ENCODE measurements around the gene STAB1. TPM values are rescaled to one million over a fixed set of nuclear protein-coding genes. Genes with fewer than 3 reads are reported as not detected.
A peak's percentile ranks its signal among the peaks of the same experiment; 100 is the strongest.

STAB1 gene
- total and polyA plus RNA-seq, 10 of the 15 experiments (the other 5 are each of a cell fraction or from before 2014, with no cell fraction given): 0.46 TPM; not detected in 9

DNA sequence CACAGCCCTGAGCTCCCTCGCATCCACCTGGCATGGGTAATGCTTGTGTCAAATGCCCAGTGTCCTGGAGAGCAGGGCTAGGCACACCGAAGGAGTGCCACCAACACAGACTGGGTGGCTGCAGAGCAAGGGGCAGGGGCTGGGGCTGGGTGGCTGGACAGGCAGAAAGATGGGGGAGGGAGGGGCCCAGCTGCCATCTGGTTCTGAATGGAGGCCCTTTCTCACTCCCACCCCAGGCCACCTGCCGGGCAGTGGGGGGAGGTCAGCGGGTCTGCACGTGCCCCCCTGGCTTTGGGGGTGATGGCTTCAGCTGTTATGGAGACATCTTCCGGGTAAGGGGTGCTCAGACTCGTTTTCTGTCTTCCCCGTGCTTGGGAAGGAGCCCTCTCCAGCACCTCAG is 17.0 kb downstream of the STAB1 start:
- H3K27ac ChIP-seq (ENCODE audit: control insufficient read depth, insufficient read depth): no peak overlapping the region
- 0 out of 4 replicates have a peak, but pooled peaks of 1 of the 2 experiments have one; percentile 12 for TF ChIP-seq BHLHE40 (IDR thresholded peaks at IDR 0.05; ENCODE audit: borderline replicate concordance in 1 of 2, low read depth in 2 of 2, low read length in 1 of 2)
- TF ChIP-seq ETV6 (conservative IDR thresholded peaks at IDR 0.05 in 1 of 2, IDR thresholded peaks at IDR 0.05 in 1 of 2; ENCODE audit: borderline replicate concordance in 1 of 2, low read depth in 1 of 2): no peak
- no peak for TF ChIP-seq TCF3 (IDR thresholded peaks at IDR 0.05; ENCODE audit: borderline replicate concordance, insufficient read depth, low read depth, low read length)
- no TSS peak for BruUV-seq (replicated peaks)
- POLR2A ChIA-PET: interaction anchor here (0.5 kb wide), 1 partner anchor 265 kb away, joined by 3 read pairs; no protein-coding TSS in a partner anchor
- SMC1A ChIA-PET (ENCODE audit: uncharacterized antibody, unreplicated experiment): interaction anchor here (1.6 kb wide), 1 partner anchor 35 kb away, joined by 3 read pairs; no protein-coding TSS in a partner anchor
- WGBS (ENCODE audit: insufficient coverage, insufficient replicate concordance, low lambda C conversion rate, missing lambda C conversion rate): 12% methylated on average over 8 of the region's 8 CpGs
- DNase-seq (ENCODE audit: low read depth, low spot score) (no peak), ATAC-seq (no peak), FAIRE-seq (no peak)
- RAD21 ChIA-PET (ENCODE audit: unreplicated experiment): no interaction called here
- no peak overlapping the region for H3K4me2 ChIP-seq (ENCODE audit: control insufficient read depth, insufficient read depth)
- no peak overlapping the region for H2AFZ ChIP-seq (ENCODE audit: control insufficient read depth, low read depth, low read length)
- H3K9ac ChIP-seq (ENCODE audit: control insufficient read depth, insufficient read depth, low read length): no peak overlapping the region
- H4K20me1 ChIP-seq (ENCODE audit: control insufficient read depth, insufficient read depth): no peaks in the 10 kb centered on the region
- no peaks in the 10 kb centered on the region for H3K79me2 ChIP-seq (ENCODE audit: control insufficient read depth, insufficient read depth, low read length)
- H3K4me3 ChIP-seq: no peak overlapping the region
- CTCF ChIA-PET: no interaction called here
- H3K4me1 ChIP-seq (ENCODE audit: control insufficient read depth, insufficient read depth, low read length): no peaks in the 10 kb centered on the region
- no peaks in the 10 kb centered on the region for H3K36me3 ChIP-seq (ENCODE audit: control insufficient read depth in 2 of 2, insufficient read depth in 2 of 2, low read length in 1 of 2)
- no peaks in the 10 kb centered on the region; a peak in 2 of 4 replicates for H3K27me3 ChIP-seq (replicated peaks in 1 of 2; ENCODE audit: control insufficient read depth in 2 of 2, insufficient read depth in 2 of 2, low read length in 1 of 2)
- in situ Hi-C loops (cut with MboI): no loop called here
- no peaks in the 10 kb centered on the region for H3K9me3 ChIP-seq (replicated peaks; ENCODE audit: control insufficient read depth, insufficient read depth, low read length)
- intact Hi-C loops (cut with micrococcal nuclease; ENCODE audit: unreplicated experiment): no loop called here

DNA sequence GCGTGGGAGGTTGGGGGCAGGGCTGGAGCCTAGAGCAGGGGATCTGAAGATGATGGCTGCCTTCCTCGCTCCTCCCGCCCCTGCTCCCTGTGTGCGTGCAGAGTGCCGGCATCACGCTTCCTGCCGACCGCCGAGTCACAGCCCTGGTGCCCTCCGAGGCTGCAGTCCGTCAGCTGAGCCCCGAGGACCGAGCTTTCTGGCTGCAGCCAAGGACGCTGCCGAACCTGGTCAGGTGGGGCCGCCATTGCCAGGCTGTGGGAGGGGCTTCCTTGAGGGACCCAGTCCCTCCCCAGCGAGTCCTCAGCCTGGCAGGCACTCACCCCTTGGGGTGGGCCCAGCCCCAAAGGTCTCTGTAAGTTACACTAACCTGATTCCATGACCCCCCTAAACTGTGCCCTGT is 17.6 kb downstream of the STAB1 start:
- H3K9me3 ChIP-seq (replicated peaks; ENCODE audit: control insufficient read depth, insufficient read depth, low read length): no peaks in the 10 kb centered on the region
- no peak overlapping the region for H3K4me3 ChIP-seq
- DNase-seq (ENCODE audit: low read depth, low spot score) (no peak), FAIRE-seq (no peak), ATAC-seq (no peak)
- H3K4me1 ChIP-seq (ENCODE audit: control insufficient read depth, insufficient read depth, low read length): no peaks in the 10 kb centered on the region
- intact Hi-C loops (cut with micrococcal nuclease; ENCODE audit: unreplicated experiment): no loop called here
- H3K27ac ChIP-seq (ENCODE audit: control insufficient read depth, insufficient read depth): no peak overlapping the region
- no peak overlapping the region for H3K9ac ChIP-seq (ENCODE audit: control insufficient read depth, insufficient read depth, low read length)
- CTCF ChIA-PET: no interaction called here
- WGBS (ENCODE audit: insufficient coverage, insufficient replicate concordance, low lambda C conversion rate, missing lambda C conversion rate): 52% methylated on average over 17 of the region's 17 CpGs
- in situ Hi-C loops (cut with MboI): no loop called here
- H3K36me3 ChIP-seq (ENCODE audit: control insufficient read depth in 2 of 2, insufficient read depth in 2 of 2, low read length in 1 of 2): no peaks in the 10 kb centered on the region
- H3K27me3 ChIP-seq (replicated peaks in 1 of 2; ENCODE audit: control insufficient read depth in 2 of 2, insufficient read depth in 2 of 2, low read length in 1 of 2): no peaks in the 10 kb centered on the region; a peak in 2 of 4 replicates
- TF ChIP-seq PAX8 (IDR thresholded peaks at IDR 0.05) (no peak), MEF2A (IDR thresholded peaks at IDR 0.05; ENCODE audit: insufficient read depth, low read depth, low read length) (no peak), TCF7 (IDR thresholded peaks at IDR 0.05; ENCODE audit: borderline replicate concordance) (no peak), STAT3 (IDR thresholded peaks at IDR 0.05; ENCODE audit: low read depth, low read length) (no peak), JUND (IDR thresholded peaks at IDR 0.05; ENCODE audit: low read depth, low read length) (no peak), SPI1 (IDR thresholded peaks at IDR 0.05; ENCODE audit: borderline replicate concordance, insufficient read depth, low read depth, low read length) (no peak)
- TF ChIP-seq, protein P1, sequence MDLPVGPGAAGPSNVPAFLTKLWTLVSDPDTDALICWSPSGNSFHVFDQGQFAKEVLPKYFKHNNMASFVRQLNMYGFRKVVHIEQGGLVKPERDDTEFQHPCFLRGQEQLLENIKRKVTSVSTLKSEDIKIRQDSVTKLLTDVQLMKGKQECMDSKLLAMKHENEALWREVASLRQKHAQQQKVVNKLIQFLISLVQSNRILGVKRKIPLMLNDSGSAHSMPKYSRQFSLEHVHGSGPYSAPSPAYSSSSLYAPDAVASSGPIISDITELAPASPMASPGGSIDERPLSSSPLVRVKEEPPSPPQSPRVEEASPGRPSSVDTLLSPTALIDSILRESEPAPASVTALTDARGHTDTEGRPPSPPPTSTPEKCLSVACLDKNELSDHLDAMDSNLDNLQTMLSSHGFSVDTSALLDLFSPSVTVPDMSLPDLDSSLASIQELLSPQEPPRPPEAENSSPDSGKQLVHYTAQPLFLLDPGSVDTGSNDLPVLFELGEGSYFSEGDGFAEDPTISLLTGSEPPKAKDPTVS (IDR thresholded peaks at IDR 0.05; ENCODE audit: low read depth, low read length): no peak
- H3K79me2 ChIP-seq (ENCODE audit: control insufficient read depth, insufficient read depth, low read length): no peaks in the 10 kb centered on the region
- H4K20me1 ChIP-seq (ENCODE audit: control insufficient read depth, insufficient read depth): no peaks in the 10 kb centered on the region
- no TSS peak for BruUV-seq (replicated peaks)
- RAD21 ChIA-PET (ENCODE audit: unreplicated experiment): no interaction called here
- SMC1A ChIA-PET (ENCODE audit: uncharacterized antibody, unreplicated experiment): no interaction called here
- H2AFZ ChIP-seq (ENCODE audit: control insufficient read depth, low read depth, low read length): no peak overlapping the region
- H3K4me2 ChIP-seq (ENCODE audit: control insufficient read depth, insufficient read depth): no peak overlapping the region
- POLR2A ChIA-PET: no interaction called here

Measured in GM12878 (cell line).